ENCODE measurements around the gene RIN3. TPM values are rescaled to one million over a fixed set of nuclear protein-coding genes. Genes with fewer than 3 reads are reported as not detected.

RIN3 gene
- total and polyA plus RNA-seq, 10 of the 15 experiments (the other 5 are each of a cell fraction or from before 2014, with no cell fraction given) = 0.91 to 23.3 (median 6.3) TPM

- TF ChIP-seq SKIL (IDR thresholded peaks at IDR 0.05; ENCODE audit: low read depth, poor library complexity, severe bottlenecking) (peak; percentile 70), MTA2 (IDR thresholded peaks at IDR 0.05; ENCODE audit: low read depth) (peak; percentile 62; the same call in 1 of the 2 replicates), PKNOX1 (IDR thresholded peaks at IDR 0.05) (no peak), RELB (IDR thresholded peaks at IDR 0.05; ENCODE audit: low read depth) (peak; percentile 41), SUPT20H (IDR thresholded peaks at IDR 0.05; ENCODE audit: borderline replicate concordance, control insufficient read depth, low read depth, low read length) (no peak), REST (IDR thresholded peaks at IDR 0.05; ENCODE audit: low read depth, low read length) (no peak), POLR2A (IDR thresholded peaks at IDR 0.05; ENCODE audit: low read depth, low read length) (no peak), LARP7 (IDR thresholded peaks at IDR 0.05) (no peak), BCL3 (IDR thresholded peaks at IDR 0.05; ENCODE audit: borderline replicate concordance, insufficient read depth, low read depth, low read length, poor library complexity, severe bottlenecking) (no peak), CHD1 (IDR thresholded peaks at IDR 0.05; ENCODE audit: low read depth, low read length) (no peak), FOXK2 (IDR thresholded peaks at IDR 0.05) (no peak), HSF1 (IDR thresholded peaks at IDR 0.05; ENCODE audit: low read depth, low read length) (no peak), ZNF384 (IDR thresholded peaks at IDR 0.05; ENCODE audit: borderline replicate concordance, low read depth, low read length) (peak; percentile 86), CREM (IDR thresholded peaks at IDR 0.05; ENCODE audit: low read depth) (peak; percentile 25; the same call in 1 of the 2 replicates)
Observed at GRCh38 chr14:92581966-92582566, 68.5 kb downstream of the RIN3 start (continued).
